DND-41 (cell line): ENCODE data around the gene SAMD8.
A peak's percentile ranks its signal among the peaks of the same experiment; 100 is the strongest.
"Not testable (repeated sequence)": the region's sequence is repeated elsewhere in the genome, so short reads cannot be mapped to it uniquely, and the experiment has no call there.

Source experiments
- ATAC-seq: fragments of 200-7000 bp; cut with Tn5 transposase; 3 replicates; pipeline ENCODE4 v1.9.1; 2021; ENCODE audit warnings: low read depth; ENCODE audit not compliant: insufficient read depth
- DNase-seq: peaks from one replicate; pipeline ENCODE4 v3.0.0-alpha.2; 2020
- H2AFZ ChIP-seq: 2 replicates; pipeline ENCODE4 v1.6.0; 2012; ENCODE audit warnings: low read depth, low read length
- H3K27ac ChIP-seq: 2 replicates; pipeline ENCODE4 v1.5.1; 2012; ENCODE audit warnings: low read length, inconsistent platforms
- H3K27me3 ChIP-seq: fragments of 200-600 bp; sonication (generic); 2 replicates; pipeline ENCODE4 v1.6.0; 2012; ENCODE audit warnings: low read length, mild to moderate bottlenecking, inconsistent platforms; ENCODE audit not compliant: insufficient read depth, poor library complexity
- H3K36me3 ChIP-seq: 2 replicates; pipeline ENCODE4 v1.5.1; 2012; ENCODE audit warnings: low read length, inconsistent platforms; ENCODE audit not compliant: insufficient read depth
- H3K4me1 ChIP-seq: 2 replicates; pipeline ENCODE4 v1.5.1; 2012; ENCODE audit warnings: mild to moderate bottlenecking, low read length; ENCODE audit not compliant: insufficient read depth
- H3K4me2 ChIP-seq: 2 replicates; pipeline ENCODE4 v1.6.0; 2012; ENCODE audit warnings: mild to moderate bottlenecking, moderate library complexity, low read length, inconsistent platforms; ENCODE audit not compliant: insufficient read depth
- H3K4me3 ChIP-seq, 2 experiments: fragments of 200-600 bp in 1 of 2; shearing (Covaris generic) in 1 of 2; 2 replicates each; pipeline ENCODE4 v1.5.1; 2012 to 2016; ENCODE audit warnings: inconsistent platforms in 2 of 2, low read length in 2 of 2, mild to moderate bottlenecking in 2 of 2, low read depth in 1 of 2, moderate library complexity in 1 of 2
- H3K79me2 ChIP-seq: 2 replicates; pipeline ENCODE4 v1.6.0; 2012; ENCODE audit warnings: low read length, inconsistent platforms; ENCODE audit not compliant: insufficient read depth
- H3K9ac ChIP-seq: 2 replicates; pipeline ENCODE4 v1.6.0; 2012; ENCODE audit warnings: low read depth, mild to moderate bottlenecking, inconsistent platforms, low read length, moderate library complexity
- H3K9me3 ChIP-seq: 2 replicates; pipeline ENCODE4 v1.5.1; 2012; ENCODE audit warnings: low read length, moderate library complexity, mild to moderate bottlenecking, inconsistent platforms; ENCODE audit not compliant: insufficient read depth, severe bottlenecking
- H4K20me1 ChIP-seq: 2 replicates; pipeline ENCODE4 v1.6.0; 2012; ENCODE audit warnings: low read length; ENCODE audit not compliant: insufficient read depth
- CTCF ChIP-seq: IDR thresholded peaks from 2 replicates; pipeline ENCODE4 v1.5.1; 2012; ENCODE audit warnings: borderline replicate concordance, low read length, moderate library complexity, mild to moderate bottlenecking; ENCODE audit not compliant: poor library complexity, severe bottlenecking; ENCODE audit errors: extremely low read depth
- EZH2 ChIP-seq: IDR thresholded peaks from 3 replicates; pipeline ENCODE4 v1.6.1; 2012; ENCODE audit warnings: borderline replicate concordance, low read depth, mild to moderate bottlenecking, moderate library complexity, low read length, inconsistent platforms; ENCODE audit not compliant: severe bottlenecking

The SAMD8 gene

GRCh38 chr10:75110006-75110632, 1.3 kb upstream of the SAMD8 start:
- Histone ChIP-seq H3K4me2 (peak overlapping the region; percentile 81), H3K9ac (peak overlapping the region; percentile 87), H3K4me3 (peak overlapping the region; percentile 75 to 95), H2AFZ (peak overlapping the region; percentile 72), H3K27me3 (no peaks in the 10 kb centered on the region), H3K9me3 (no peaks in the 10 kb centered on the region), H3K27ac (peak overlapping the region; percentile 81), H4K20me1 (peaks cover under 1% of the 10 kb centered on the region; the same call in 1 of the 2 replicates), H3K79me2 (peaks cover 50% of the 10 kb centered on the region), H3K36me3 (no peaks in the 10 kb centered on the region), H3K4me1 (peaks cover 48% of the 10 kb centered on the region)
- no peak for DNase-seq
- ATAC-seq, result no peak
- no peak for TF ChIP-seq CTCF

GRCh38 chr10:75111907-75112679, 637 bp downstream of the SAMD8 start:
- no peaks in the 10 kb centered on the region for H3K27me3 ChIP-seq
- H2AFZ ChIP-seq, result peak overlapping the region; percentile 90
- peaks cover 48% of the 10 kb centered on the region for H3K4me1 ChIP-seq
- peaks cover 4% of the 10 kb centered on the region; the same call in 1 of the 2 replicates for H4K20me1 ChIP-seq
- H3K36me3 ChIP-seq, result no peaks in the 10 kb centered on the region
- DNase-seq, result no peak
- H3K9ac ChIP-seq, result peak overlapping the region; percentile 87
- peaks cover 68% of the 10 kb centered on the region for H3K79me2 ChIP-seq
- H3K4me3 ChIP-seq, result peak overlapping the region; percentile 75 to 95
- H3K27ac ChIP-seq, result peak overlapping the region; percentile 81
- ATAC-seq, result peak; percentile 27
- H3K9me3 ChIP-seq, result no peaks in the 10 kb centered on the region
- no peak for TF ChIP-seq CTCF
- no peak for TF ChIP-seq EZH2
- peak overlapping the region; percentile 81 for H3K4me2 ChIP-seq

- H3K9me3 ChIP-seq, result no peaks in the 10 kb centered on the region
Measured at GRCh38 chr10:75115137-75115536, 3.7 kb downstream of the SAMD8 start.

GRCh38 chr10:75116941-75117775, 5.7 kb downstream of the SAMD8 start:
- not testable (repeated sequence) for H3K9me3 ChIP-seq, ATAC-seq, H3K9ac ChIP-seq, H3K27me3 ChIP-seq, H3K4me2 ChIP-seq, H3K4me3 ChIP-seq, H3K36me3 ChIP-seq, H3K27ac ChIP-seq, H2AFZ ChIP-seq, DNase-seq
- H4K20me1 ChIP-seq, result peaks cover 14% of the 10 kb centered on the region; the same call in 1 of the 2 replicates
- peaks cover 91% of the 10 kb centered on the region for H3K79me2 ChIP-seq
- H3K4me1 ChIP-seq, result peaks cover 17% of the 10 kb centered on the region

More at GRCh38 chr10:75115137-75115536, 3.7 kb downstream of the SAMD8 start:
- H3K4me1 ChIP-seq, result peaks cover 29% of the 10 kb centered on the region
- DNase-seq (no peak), ATAC-seq (no peak)
- TF ChIP-seq CTCF (no peak), EZH2 (no peak)
- peaks cover 92% of the 10 kb centered on the region for H3K79me2 ChIP-seq
- no peaks in the 10 kb centered on the region for H3K36me3 ChIP-seq
- no peak overlapping the region for H3K27ac ChIP-seq
- no peak overlapping the region for H3K4me2 ChIP-seq
- no peak overlapping the region for H3K9ac ChIP-seq
- H4K20me1 ChIP-seq, result peaks cover 11% of the 10 kb centered on the region; the same call in 1 of the 2 replicates
- H2AFZ ChIP-seq, result no peak overlapping the region
- no peak overlapping the region for H3K4me3 ChIP-seq
- no peaks in the 10 kb centered on the region for H3K27me3 ChIP-seq
